CD4-positive, alpha-beta T cell (primary cell): ENCODE results near the gene KIAA1755. TPM values are rescaled to one million over a fixed set of nuclear protein-coding genes. Genes with fewer than 3 reads are reported as not detected.

Source experiments
- ATAC-seq: fragments of 200-7000 bp; cut with Tn5 transposase; one replicate; pipeline ENCODE4 v1.10.0; 2022; ENCODE audit warnings: mild to moderate bottlenecking; ENCODE audit not compliant: poor library complexity
- CTCF ChIA-PET: fragments of 350-600 bp; sonication (Branson Sonifier 250); formaldehyde crosslinking; loops from one replicate; lab custom pipeline; 2021; ENCODE audit warnings: antibody characterized with exemption, inconsistent platforms; lab: Charles Lee
- POLR2A ChIA-PET: fragments of 350-600 bp; sonication (Branson Sonifier 250); formaldehyde crosslinking; loops from one replicate; lab custom pipeline; 2021; ENCODE audit warnings: antibody characterized with exemption, inconsistent platforms; lab: Charles Lee
- DNase-seq, 14 experiments: peaks; one replicate each; pipeline ENCODE4 v3.0.0-alpha.2; 2013 to 2020; ENCODE audit warnings: mixed read lengths in 2 of 14
- H3K27ac ChIP-seq, 2 donors: one replicate each; pipeline versions ENCODE4 v1.5.1 to v1.7.0; 2013; ENCODE audit warnings: low read length in 2 of 2, low read depth in 1 of 2, mild to moderate bottlenecking in 1 of 2
- H3K27me3 ChIP-seq, 2 experiments: 1 replicate in 1 of 2; 2 replicates in 1 of 2; pipeline versions ENCODE4 v1.6.1 to v1.7.0; 2013; ENCODE audit warnings: low read length in 2 of 2, control low read depth in 1 of 2, mild to moderate bottlenecking in 1 of 2, moderate library complexity in 1 of 2; ENCODE audit not compliant: insufficient read depth in 2 of 2, control insufficient read depth in 1 of 2
- H3K36me3 ChIP-seq: one replicate; pipeline ENCODE4 v1.6.1; 2013; ENCODE audit warnings: low read length, control low read depth; ENCODE audit not compliant: insufficient read depth
- H3K4me1 ChIP-seq: one replicate; pipeline ENCODE4 v1.6.1; 2013; ENCODE audit warnings: low read length, control low read depth; ENCODE audit not compliant: insufficient read depth
- H3K4me3 ChIP-seq: one replicate; pipeline ENCODE4 v1.5.1; 2013; ENCODE audit warnings: mild to moderate bottlenecking, low read length, moderate library complexity
- H3K9me3 ChIP-seq, 2 experiments: 1 replicate in 1 of 2; 2 replicates in 1 of 2; pipeline versions ENCODE4 v1.6.1 to v1.7.0; 2013; ENCODE audit warnings: low read length in 2 of 2, mild to moderate bottlenecking in 2 of 2, control low read depth in 1 of 2, moderate library complexity in 1 of 2; ENCODE audit not compliant: control insufficient read depth in 1 of 2, insufficient read depth in 1 of 2
- H3K27ac Mint-ChIP-seq: one replicate; pipeline ENCODE4 v1.8.0; 2020; ENCODE audit warnings: mixed read lengths
- H3K27me3 Mint-ChIP-seq: one replicate; pipeline ENCODE4 v1.8.0; 2021; ENCODE audit warnings: mixed read lengths
- H3K36me3 Mint-ChIP-seq: one replicate; pipeline ENCODE4 v1.8.0; 2021; ENCODE audit warnings: low read depth, mixed read lengths
- H3K4me1 Mint-ChIP-seq: one replicate; pipeline ENCODE4 v1.8.0; 2021; ENCODE audit warnings: low read depth, mixed read lengths
- H3K4me3 Mint-ChIP-seq: one replicate; pipeline ENCODE4 v1.8.0; 2020; ENCODE audit warnings: mild to moderate bottlenecking, mixed read lengths
- H3K9me3 Mint-ChIP-seq: one replicate; pipeline ENCODE4 v1.8.0; 2020; ENCODE audit warnings: mixed read lengths
- intact Hi-C, 2 experiments: fragments of 100-400 bp; cut with DNase I in 1 of 2; cut with micrococcal nuclease in 1 of 2; formaldehyde crosslinking; loops; one replicate each; pipeline versions ENCODE4 v1.15.1 to v1.9.0; 2023 to 2025; cut with DNase I, micrococcal nuclease
- total RNA-seq, 174 experiments: library from RNA in 2 of 174; stranded (reverse) in 2 of 174; gene quantifications; one replicate each; pipeline ENCODE4 v1.2.3 and lab custom pipeline; 2021 to 2026
- TF ChIP-seq, protein P1 (sequence below): fragments of 200-600 bp; IDR thresholded peaks from one replicate; pipeline ENCODE4 v1.8.0; 2022; ENCODE audit warnings: antibody characterized with exemption, mild to moderate bottlenecking

Gene KIAA1755
- total RNA-seq, 2 experiments from 2014 or later, result not detected

DNA sequence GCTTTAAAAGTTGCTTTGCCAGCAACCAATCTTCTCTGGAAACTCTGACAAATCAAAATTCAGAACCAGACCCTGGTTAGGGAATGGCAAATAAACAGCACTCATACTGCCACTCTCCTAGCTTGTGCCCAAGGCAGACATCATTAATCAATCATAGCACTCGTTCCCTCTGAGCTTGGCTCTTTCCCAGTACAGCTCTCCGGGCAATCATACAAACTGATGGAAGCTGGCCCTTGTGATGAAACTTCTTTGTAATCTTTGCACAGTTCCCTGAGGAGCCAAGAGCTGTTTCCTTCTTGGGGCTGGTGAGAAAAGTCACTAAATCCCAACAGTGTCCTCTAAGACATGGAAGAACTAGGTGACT lies 34.7 kb downstream of the KIAA1755 start:
- ATAC-seq (no peak), DNase-seq (no peak)
- Histone ChIP-seq H3K36me3 (no peaks in the 10 kb centered on the region), H3K27me3 (peaks cover under 1 to 5% of the 10 kb centered on the region in 2 experiments), H3K9me3 (no peaks in the 10 kb centered on the region), H3K27ac (no peak overlapping the region), H3K4me1 (peaks cover 4% of the 10 kb centered on the region), H3K4me3 (no peak overlapping the region)
- no peaks in the 10 kb centered on the region for H3K9me3 Mint-ChIP-seq
- no peak overlapping the region for H3K27ac Mint-ChIP-seq
- H3K27me3 Mint-ChIP-seq, result peaks cover 3% of the 10 kb centered on the region
- H3K4me3 Mint-ChIP-seq, result no peak overlapping the region
- intact Hi-C loops, result no loop called here
- CTCF ChIA-PET, result no interaction called here
- no peaks in the 10 kb centered on the region for H3K4me1 Mint-ChIP-seq
- TF ChIP-seq, protein P1, sequence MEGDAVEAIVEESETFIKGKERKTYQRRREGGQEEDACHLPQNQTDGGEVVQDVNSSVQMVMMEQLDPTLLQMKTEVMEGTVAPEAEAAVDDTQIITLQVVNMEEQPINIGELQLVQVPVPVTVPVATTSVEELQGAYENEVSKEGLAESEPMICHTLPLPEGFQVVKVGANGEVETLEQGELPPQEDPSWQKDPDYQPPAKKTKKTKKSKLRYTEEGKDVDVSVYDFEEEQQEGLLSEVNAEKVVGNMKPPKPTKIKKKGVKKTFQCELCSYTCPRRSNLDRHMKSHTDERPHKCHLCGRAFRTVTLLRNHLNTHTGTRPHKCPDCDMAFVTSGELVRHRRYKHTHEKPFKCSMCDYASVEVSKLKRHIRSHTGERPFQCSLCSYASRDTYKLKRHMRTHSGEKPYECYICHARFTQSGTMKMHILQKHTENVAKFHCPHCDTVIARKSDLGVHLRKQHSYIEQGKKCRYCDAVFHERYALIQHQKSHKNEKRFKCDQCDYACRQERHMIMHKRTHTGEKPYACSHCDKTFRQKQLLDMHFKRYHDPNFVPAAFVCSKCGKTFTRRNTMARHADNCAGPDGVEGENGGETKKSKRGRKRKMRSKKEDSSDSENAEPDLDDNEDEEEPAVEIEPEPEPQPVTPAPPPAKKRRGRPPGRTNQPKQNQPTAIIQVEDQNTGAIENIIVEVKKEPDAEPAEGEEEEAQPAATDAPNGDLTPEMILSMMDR, result no peak
- H3K36me3 Mint-ChIP-seq, result no peaks in the 10 kb centered on the region
- POLR2A ChIA-PET, result no interaction called here

DNA sequence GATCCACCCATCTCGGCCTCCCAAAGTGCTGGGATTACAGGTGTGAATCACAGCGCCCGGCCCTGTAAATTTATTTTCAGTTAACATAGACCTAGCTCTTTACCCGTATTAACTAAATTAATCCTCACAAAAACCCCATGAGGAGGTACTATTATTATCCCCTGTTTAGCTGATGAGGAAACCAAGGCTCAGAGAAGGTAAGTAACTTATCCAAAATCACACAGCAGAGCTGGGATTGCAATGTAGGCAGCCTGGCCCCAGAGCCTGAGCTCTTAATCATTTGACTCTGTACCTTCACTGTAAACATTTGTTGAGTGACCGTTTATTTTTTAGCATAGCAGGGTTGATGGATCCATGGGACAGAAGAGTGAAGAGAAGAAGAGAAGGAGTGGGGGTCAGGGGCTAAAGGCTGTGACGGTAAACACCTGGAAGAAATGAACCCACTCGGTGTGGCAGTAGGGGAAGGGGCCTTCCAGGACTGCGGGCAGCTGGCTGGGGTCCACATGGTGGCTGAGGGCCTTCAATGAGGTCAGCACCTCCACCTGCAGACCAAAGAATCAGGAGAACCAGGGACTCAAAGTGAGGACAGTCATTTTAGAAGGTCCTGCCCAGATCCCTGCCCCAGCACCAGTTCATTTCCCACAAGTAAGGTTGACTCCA lies 35.2 kb downstream of the KIAA1755 start:
- DNase-seq (no peak), ATAC-seq (no peak)
- Mint-ChIP-seq H3K27ac (no peak overlapping the region), H3K27me3 (no peaks in the 10 kb centered on the region), H3K9me3 (no peaks in the 10 kb centered on the region), H3K36me3 (no peaks in the 10 kb centered on the region), H3K4me1 (no peaks in the 10 kb centered on the region), H3K4me3 (no peak overlapping the region)
- Histone ChIP-seq H3K27me3 (peaks cover 0 to 5% of the 10 kb centered on the region in 2 experiments), H3K4me3 (no peak overlapping the region), H3K4me1 (peaks cover 5% of the 10 kb centered on the region), H3K27ac (no peak overlapping the region), H3K9me3 (no peaks in the 10 kb centered on the region), H3K36me3 (no peaks in the 10 kb centered on the region)
- ChIA-PET POLR2A (no interaction called here), CTCF (no interaction called here)
- intact Hi-C loops, result no loop called here
- TF ChIP-seq, protein P1, result no peak

DNA sequence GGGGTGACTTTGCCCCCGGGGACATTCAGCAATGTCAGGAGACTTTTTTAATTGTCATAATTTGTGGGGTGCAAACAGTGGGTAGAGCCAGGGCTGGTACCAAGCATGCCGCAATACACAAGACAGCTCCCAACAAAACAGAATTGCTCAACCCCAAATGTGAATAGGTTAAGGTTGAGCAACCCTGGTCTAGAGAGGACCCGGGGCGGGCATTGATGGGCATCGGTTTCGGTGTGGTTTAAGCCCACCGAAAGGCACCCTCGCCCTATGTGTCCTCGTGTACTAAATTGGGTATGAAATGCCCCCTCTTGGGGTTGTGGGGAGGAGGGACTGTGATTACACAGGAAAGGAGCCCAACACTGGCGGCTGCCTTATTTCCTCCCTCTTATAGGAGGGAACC lies 36.0 kb downstream of the KIAA1755 start:
- TF ChIP-seq, protein P1, result no peak
- intact Hi-C loops, result loop anchor here (5.0 kb wide), 2 partner anchors 152 to 572 kb away; no protein-coding TSS in a partner anchor
- no peak for ATAC-seq
- peaks cover 0 to 5% of the 10 kb centered on the region in 2 experiments for H3K27me3 ChIP-seq
- H3K36me3 ChIP-seq, result no peaks in the 10 kb centered on the region
- DNase-seq, result no peak
- H3K27ac ChIP-seq, result no peak overlapping the region
- ChIA-PET CTCF (no interaction called here), POLR2A (no interaction called here)
- no peaks in the 10 kb centered on the region for H3K27me3 Mint-ChIP-seq
- no peaks in the 10 kb centered on the region for H3K36me3 Mint-ChIP-seq
- peaks cover 5% of the 10 kb centered on the region for H3K4me1 ChIP-seq
- no peaks in the 10 kb centered on the region for H3K9me3 Mint-ChIP-seq
- no peak overlapping the region for H3K4me3 ChIP-seq
- H3K9me3 ChIP-seq, result no peaks in the 10 kb centered on the region
- H3K4me3 Mint-ChIP-seq, result no peak overlapping the region
- H3K4me1 Mint-ChIP-seq, result no peaks in the 10 kb centered on the region
- H3K27ac Mint-ChIP-seq, result no peak overlapping the region
